ENCODE results near the gene RSBN1L. TPM values are rescaled to one million over a fixed set of nuclear protein-coding genes. Genes with fewer than 3 reads are reported as not detected.
A peak's percentile ranks its signal among the peaks of the same experiment; 100 is the strongest.

RSBN1L gene
- total RNA-seq, 3 donors from 2014 or later = 17.0 to 20.7 (median 17.4) TPM

- H3K4me1 Mint-ChIP-seq (ENCODE audit: low read depth) = peaks cover 63% of the 10 kb centered on the region
- no peak for ATAC-seq
Measured at GRCh38 chr7:77731716-77732115, 35.5 kb downstream of the RSBN1L start.

GRCh38 chr7:77734659-77735421 is 38.6 kb downstream of the RSBN1L start:
- H3K36me3 Mint-ChIP-seq (ENCODE audit: insufficient read depth) = peaks cover 20% of the 10 kb centered on the region
- H3K4me1 Mint-ChIP-seq (ENCODE audit: low read depth) = peaks cover 36% of the 10 kb centered on the region
- no peaks in the 10 kb centered on the region for H3K9me3 Mint-ChIP-seq
- DNase-seq = no peak
- ATAC-seq = peak in 1 of 2 donors; percentile 35
- no peak overlapping the region for H3K4me3 Mint-ChIP-seq
- H3K27me3 Mint-ChIP-seq (ENCODE audit: low read depth) = no peaks in the 10 kb centered on the region

More at GRCh38 chr7:77731716-77732115, 35.5 kb downstream of the RSBN1L start:
- no peak for DNase-seq
- H3K4me3 Mint-ChIP-seq = no peak overlapping the region
- no peaks in the 10 kb centered on the region for H3K27me3 Mint-ChIP-seq (ENCODE audit: low read depth)
- no peaks in the 10 kb centered on the region for H3K9me3 Mint-ChIP-seq
- H3K36me3 Mint-ChIP-seq (ENCODE audit: insufficient read depth) = peaks cover 9% of the 10 kb centered on the region

GRCh38 chr7:77735457-77735856 is 39.2 kb downstream of the RSBN1L start:
- Mint-ChIP-seq H3K27me3 (ENCODE audit: low read depth) (no peaks in the 10 kb centered on the region), H3K9me3 (no peaks in the 10 kb centered on the region), H3K4me1 (ENCODE audit: low read depth) (peaks cover 30% of the 10 kb centered on the region), H3K4me3 (no peak overlapping the region), H3K36me3 (ENCODE audit: insufficient read depth) (peaks cover 19% of the 10 kb centered on the region)
- ATAC-seq (no peak), DNase-seq (no peak)

- peaks cover 20% of the 10 kb centered on the region for H3K4me1 Mint-ChIP-seq (ENCODE audit: low read depth)
Measured at GRCh38 chr7:77736991-77737390, 40.7 kb downstream of the RSBN1L start.

GRCh38 chr7:77738382-77738781 is 42.1 kb downstream of the RSBN1L start:
- no peaks in the 10 kb centered on the region for H3K27me3 Mint-ChIP-seq (ENCODE audit: low read depth)
- H3K4me1 Mint-ChIP-seq (ENCODE audit: low read depth) = peaks cover 12% of the 10 kb centered on the region
- H3K9me3 Mint-ChIP-seq = no peaks in the 10 kb centered on the region
- ATAC-seq (no peak), DNase-seq (no peak)
- peaks cover 23% of the 10 kb centered on the region for H3K36me3 Mint-ChIP-seq (ENCODE audit: insufficient read depth)
- H3K4me3 Mint-ChIP-seq = no peak overlapping the region

More at GRCh38 chr7:77736991-77737390, 40.7 kb downstream of the RSBN1L start:
- no peaks in the 10 kb centered on the region for H3K27me3 Mint-ChIP-seq (ENCODE audit: low read depth)
- H3K36me3 Mint-ChIP-seq (ENCODE audit: insufficient read depth) = peaks cover 19% of the 10 kb centered on the region
- H3K9me3 Mint-ChIP-seq = no peaks in the 10 kb centered on the region
- H3K4me3 Mint-ChIP-seq = no peak overlapping the region
- ATAC-seq (no peak), DNase-seq (no peak)

- ATAC-seq (no peak), DNase-seq (no peak)
- H3K36me3 Mint-ChIP-seq (ENCODE audit: insufficient read depth) = peaks cover 23% of the 10 kb centered on the region
- no peaks in the 10 kb centered on the region for H3K27me3 Mint-ChIP-seq (ENCODE audit: low read depth)
- no peak overlapping the region for H3K4me3 Mint-ChIP-seq
- peaks cover 12% of the 10 kb centered on the region for H3K4me1 Mint-ChIP-seq (ENCODE audit: low read depth)
- H3K9me3 Mint-ChIP-seq = no peaks in the 10 kb centered on the region
Measured at GRCh38 chr7:77738871-77739270, 42.6 kb downstream of the RSBN1L start.

- H3K4me3 Mint-ChIP-seq = no peak overlapping the region
Measured at GRCh38 chr7:77740257-77740656, 44.0 kb downstream of the RSBN1L start.

GRCh38 chr7:77743518-77743917 is 47.3 kb downstream of the RSBN1L start:
- peaks cover 14% of the 10 kb centered on the region for H3K4me1 Mint-ChIP-seq (ENCODE audit: low read depth)
- no peaks in the 10 kb centered on the region for H3K9me3 Mint-ChIP-seq
- ATAC-seq = no peak
- H3K36me3 Mint-ChIP-seq (ENCODE audit: insufficient read depth) = peaks cover 27% of the 10 kb centered on the region
- H3K4me3 Mint-ChIP-seq = no peak overlapping the region
- DNase-seq = no peak
- no peaks in the 10 kb centered on the region for H3K27me3 Mint-ChIP-seq (ENCODE audit: low read depth)

More at GRCh38 chr7:77740257-77740656, 44.0 kb downstream of the RSBN1L start:
- H3K4me1 Mint-ChIP-seq (ENCODE audit: low read depth) = peaks cover 7% of the 10 kb centered on the region
- H3K36me3 Mint-ChIP-seq (ENCODE audit: insufficient read depth) = peaks cover 24% of the 10 kb centered on the region
- no peaks in the 10 kb centered on the region for H3K27me3 Mint-ChIP-seq (ENCODE audit: low read depth)
- ATAC-seq (no peak), DNase-seq (no peak)
- H3K9me3 Mint-ChIP-seq = no peaks in the 10 kb centered on the region

GRCh38 chr7:77745746-77746145 is 49.5 kb downstream of the RSBN1L start:
- no peaks in the 10 kb centered on the region for H3K9me3 Mint-ChIP-seq
- H3K36me3 Mint-ChIP-seq (ENCODE audit: insufficient read depth) = peaks cover 31% of the 10 kb centered on the region
- DNase-seq (no peak), ATAC-seq (no peak)
- no peak overlapping the region for H3K4me3 Mint-ChIP-seq
- H3K4me1 Mint-ChIP-seq (ENCODE audit: low read depth) = peaks cover 22% of the 10 kb centered on the region
- H3K27me3 Mint-ChIP-seq (ENCODE audit: low read depth) = no peaks in the 10 kb centered on the region

GRCh38 chr7:77746164-77746823 is 50.0 kb downstream of the RSBN1L start:
- no peak overlapping the region for H3K4me3 Mint-ChIP-seq
- H3K9me3 Mint-ChIP-seq = no peaks in the 10 kb centered on the region
- DNase-seq (no peak), ATAC-seq (no peak)
- peaks cover 33% of the 10 kb centered on the region for H3K36me3 Mint-ChIP-seq (ENCODE audit: insufficient read depth)
- H3K27me3 Mint-ChIP-seq (ENCODE audit: low read depth) = no peaks in the 10 kb centered on the region
- peaks cover 24% of the 10 kb centered on the region for H3K4me1 Mint-ChIP-seq (ENCODE audit: low read depth)

- H3K36me3 Mint-ChIP-seq (ENCODE audit: insufficient read depth) = peaks cover 33% of the 10 kb centered on the region
- no peak overlapping the region for H3K4me3 Mint-ChIP-seq
- DNase-seq (no peak), ATAC-seq (no peak)
- H3K4me1 Mint-ChIP-seq (ENCODE audit: low read depth) = peaks cover 24% of the 10 kb centered on the region
- no peaks in the 10 kb centered on the region for H3K9me3 Mint-ChIP-seq
- no peaks in the 10 kb centered on the region for H3K27me3 Mint-ChIP-seq (ENCODE audit: low read depth)
Measured at GRCh38 chr7:77746824-77747165, 50.5 kb downstream of the RSBN1L start.

GRCh38 chr7:77747178-77747577 is 50.9 kb downstream of the RSBN1L start:
- Mint-ChIP-seq H3K27me3 (ENCODE audit: low read depth) (no peaks in the 10 kb centered on the region), H3K9me3 (no peaks in the 10 kb centered on the region), H3K36me3 (ENCODE audit: insufficient read depth) (peaks cover 31% of the 10 kb centered on the region), H3K4me1 (ENCODE audit: low read depth) (peaks cover 26% of the 10 kb centered on the region), H3K4me3 (no peak overlapping the region)
- no peak for ATAC-seq
- DNase-seq = no peak

- Mint-ChIP-seq H3K4me1 (ENCODE audit: low read depth) (peaks cover 31% of the 10 kb centered on the region), H3K4me3 (no peak overlapping the region), H3K27me3 (ENCODE audit: low read depth) (no peaks in the 10 kb centered on the region), H3K9me3 (no peaks in the 10 kb centered on the region), H3K36me3 (ENCODE audit: insufficient read depth) (peaks cover 29% of the 10 kb centered on the region)
- ATAC-seq (no peak), DNase-seq (no peak)
Measured at GRCh38 chr7:77747718-77748117, 51.5 kb downstream of the RSBN1L start.

GRCh38 chr7:77752016-77752415 is 55.8 kb downstream of the RSBN1L start:
- H3K27me3 Mint-ChIP-seq (ENCODE audit: low read depth) = no peaks in the 10 kb centered on the region
- H3K4me1 Mint-ChIP-seq (ENCODE audit: low read depth) = peaks cover 42% of the 10 kb centered on the region
- no peak overlapping the region for H3K4me3 Mint-ChIP-seq
- H3K36me3 Mint-ChIP-seq (ENCODE audit: insufficient read depth) = peaks cover 18% of the 10 kb centered on the region
- ATAC-seq (peak in 1 of 2 donors; percentile 46), DNase-seq (no peak)
- H3K9me3 Mint-ChIP-seq = no peaks in the 10 kb centered on the region

GRCh38 chr7:77753173-77753572 is 56.9 kb downstream of the RSBN1L start:
- ATAC-seq (no peak), DNase-seq (no peak)
- Mint-ChIP-seq H3K4me3 (no peak overlapping the region), H3K27me3 (ENCODE audit: low read depth) (no peaks in the 10 kb centered on the region), H3K36me3 (ENCODE audit: insufficient read depth) (peaks cover 13% of the 10 kb centered on the region), H3K9me3 (no peaks in the 10 kb centered on the region), H3K4me1 (ENCODE audit: low read depth) (peaks cover 41% of the 10 kb centered on the region)
